HG03039 (cell line): Measurements from ENCODE around the gene AUTS2.
"Not testable (repeated sequence)": the region's sequence is repeated elsewhere in the genome, so short reads cannot be mapped to it uniquely, and the experiment has no call there.

Experiments used
- ATAC-seq: cut with Tn5 transposase; IDR thresholded peaks from one replicate; pipeline ENCODE4 v1.9.1; 2021; ENCODE audit warnings: mild to moderate bottlenecking, moderate library complexity; ENCODE audit not compliant: unreplicated experiment

Gene AUTS2

DNA sequence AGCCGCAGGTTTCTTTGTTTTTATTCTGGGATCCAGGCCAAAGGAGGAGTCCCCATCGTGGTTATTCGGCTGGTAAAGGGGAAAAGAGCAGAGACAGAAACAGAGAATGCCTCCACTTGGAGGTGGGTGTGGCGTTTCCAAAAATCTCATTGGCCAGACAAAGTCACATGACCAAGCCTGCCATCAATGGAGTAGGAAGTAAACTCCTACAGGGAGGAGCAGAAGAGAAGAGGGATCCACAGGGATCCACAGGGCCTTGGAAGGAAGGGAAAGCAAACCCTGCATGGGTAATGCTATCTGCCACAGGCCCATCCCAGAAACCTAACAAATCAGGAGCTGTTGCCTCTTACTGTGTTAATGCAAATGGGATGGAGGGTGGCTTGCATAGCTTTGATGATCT is 1107.9 kb downstream of the AUTS2 start:
- ATAC-seq = no peak

DNA sequence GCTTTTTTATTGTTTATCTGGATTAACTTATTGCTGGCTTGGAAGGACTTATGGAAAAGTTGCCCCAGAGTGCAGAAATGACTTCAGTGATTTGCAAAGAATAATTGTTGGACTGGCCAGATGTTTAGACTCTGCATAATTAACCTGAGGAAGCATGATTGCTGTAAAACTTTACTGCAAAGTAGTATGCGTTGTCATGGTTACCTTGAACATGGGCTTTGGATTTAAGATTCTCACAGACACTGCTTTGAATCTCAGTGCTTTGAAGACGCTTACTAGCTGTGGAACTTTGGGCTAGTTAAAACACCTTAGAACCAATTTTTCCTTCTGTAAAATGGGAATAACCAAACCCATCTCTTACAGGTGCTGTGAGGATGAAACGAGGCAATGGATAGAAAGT is 1108.4 kb downstream of the AUTS2 start:
- no peak for ATAC-seq

DNA sequence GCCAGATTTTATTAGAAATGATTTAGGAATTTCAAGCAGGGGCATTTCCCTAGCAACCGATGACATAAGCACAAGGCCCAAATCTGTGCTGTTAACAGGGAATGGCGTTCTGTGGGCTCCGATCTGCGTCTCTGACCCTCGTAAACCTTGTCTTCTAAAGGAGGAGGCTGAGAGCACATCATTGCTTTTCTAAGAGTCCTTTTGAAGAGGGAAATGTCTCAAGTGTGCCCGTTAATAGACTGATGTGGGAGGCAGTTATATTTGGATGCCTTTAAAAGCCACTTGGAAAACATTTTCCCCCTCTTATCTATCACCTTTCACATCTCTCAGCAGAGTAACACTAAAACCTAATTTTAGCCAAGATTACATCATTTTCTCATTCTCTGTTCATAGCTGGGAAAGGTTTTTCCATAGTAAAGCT is 1109.6 kb downstream of the AUTS2 start:
- ATAC-seq = no peak

DNA sequence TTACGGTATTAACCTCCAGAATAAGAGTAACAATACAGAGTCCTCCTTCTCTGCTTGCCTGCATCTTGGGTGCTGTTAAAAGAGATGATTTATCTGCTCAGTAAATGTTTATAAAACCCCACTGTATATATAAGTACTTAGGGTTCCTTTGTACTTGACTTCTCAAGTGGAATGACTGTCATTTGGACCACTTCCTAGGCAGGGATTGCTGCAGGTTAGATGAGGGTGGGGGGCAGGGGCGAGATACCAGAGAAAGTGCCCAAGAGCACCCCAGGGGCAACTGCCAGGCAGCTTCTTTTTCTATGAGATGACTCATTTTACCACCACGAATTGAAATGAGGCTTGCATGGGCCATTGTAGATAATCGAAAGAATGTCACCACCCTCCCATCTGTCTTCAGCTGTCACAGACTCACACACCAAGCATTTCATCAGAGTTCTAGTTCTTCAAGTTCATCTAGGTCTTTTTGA is 1111.8 kb downstream of the AUTS2 start:
- no peak for ATAC-seq

DNA sequence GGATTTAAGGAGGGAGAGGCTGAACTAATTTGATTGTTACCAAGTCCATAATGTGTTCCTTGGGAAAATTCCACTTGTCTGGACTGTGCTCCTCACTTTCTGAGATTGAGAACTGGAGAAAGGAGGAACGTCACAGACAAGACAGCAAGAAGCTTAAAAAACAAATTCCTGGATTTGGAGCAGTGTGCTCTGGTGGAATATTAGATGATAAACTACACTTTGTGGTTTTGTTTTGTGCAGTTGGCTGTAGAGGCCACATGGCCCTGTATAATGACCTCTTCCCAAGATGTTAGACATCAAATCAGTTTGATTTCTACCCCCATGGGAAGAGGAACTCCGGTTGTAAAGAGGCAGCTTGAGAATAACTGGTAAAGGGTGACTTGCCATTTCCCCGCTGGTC is 1112.4 kb downstream of the AUTS2 start:
- ATAC-seq = no peak

DNA sequence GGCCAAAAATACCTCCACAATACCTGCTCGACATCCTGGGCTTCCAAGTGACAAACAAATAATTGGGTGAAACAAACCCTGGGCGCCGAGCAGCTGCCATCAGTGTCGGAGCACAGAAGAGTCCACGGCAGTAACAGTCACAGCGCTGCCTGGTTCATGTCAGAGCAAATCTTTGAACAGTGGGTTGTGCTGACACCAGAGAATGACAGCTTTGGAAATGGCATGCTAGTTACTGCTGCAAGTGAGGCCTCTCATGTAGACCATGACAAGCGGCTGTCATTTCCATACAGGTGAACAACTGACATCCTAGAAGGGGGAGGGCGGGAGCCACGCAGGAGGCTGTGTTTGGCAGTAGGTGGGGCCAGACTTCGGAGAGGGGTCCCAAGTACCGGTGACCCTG is 1113.2 kb downstream of the AUTS2 start:
- no peak for ATAC-seq

DNA sequence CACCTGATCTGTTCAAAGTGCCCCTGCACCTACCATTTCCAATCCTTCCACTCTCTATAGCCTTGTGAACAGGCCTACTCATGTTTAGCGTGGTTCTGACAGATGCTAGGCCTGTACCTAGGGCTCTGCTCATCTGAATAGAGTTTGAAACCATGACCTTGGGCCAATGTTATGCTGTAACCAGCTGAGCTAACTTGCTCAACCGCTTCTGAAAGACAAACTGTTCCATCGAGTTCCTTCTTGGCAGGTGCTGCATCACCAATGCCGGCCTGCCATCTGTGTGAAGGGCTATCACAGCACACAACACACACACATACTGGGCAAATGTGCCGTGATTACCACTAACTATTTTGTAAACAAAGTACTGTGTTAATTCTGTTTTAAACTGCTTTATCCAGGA is 1114.7 kb downstream of the AUTS2 start:
- ATAC-seq = no peak

DNA sequence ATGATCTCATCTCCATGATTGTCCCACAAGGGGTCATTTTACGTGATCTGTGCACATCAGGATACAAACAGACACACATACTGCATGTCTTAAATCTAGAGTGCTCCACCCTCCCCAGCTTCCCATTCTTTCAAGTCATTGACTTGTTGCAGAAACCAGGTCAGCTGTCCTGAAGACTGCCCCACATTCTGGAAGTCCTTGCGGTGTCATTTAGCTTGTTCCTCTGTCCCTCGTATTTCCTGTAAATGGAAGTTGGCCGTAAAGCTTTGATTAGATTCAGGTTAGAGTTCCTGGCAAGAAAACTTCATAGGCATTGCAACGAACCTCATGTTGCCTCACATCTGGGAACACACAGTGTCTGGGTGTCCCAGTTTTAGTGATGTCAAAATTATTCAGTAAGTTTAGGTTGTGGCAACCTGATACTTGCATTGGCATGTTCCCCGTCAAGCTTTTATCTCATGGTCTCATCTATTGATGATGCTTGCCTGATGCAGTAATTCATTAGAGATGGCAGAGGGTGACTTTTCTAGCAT is 1116.3 kb downstream of the AUTS2 start:
- no peak for ATAC-seq

DNA sequence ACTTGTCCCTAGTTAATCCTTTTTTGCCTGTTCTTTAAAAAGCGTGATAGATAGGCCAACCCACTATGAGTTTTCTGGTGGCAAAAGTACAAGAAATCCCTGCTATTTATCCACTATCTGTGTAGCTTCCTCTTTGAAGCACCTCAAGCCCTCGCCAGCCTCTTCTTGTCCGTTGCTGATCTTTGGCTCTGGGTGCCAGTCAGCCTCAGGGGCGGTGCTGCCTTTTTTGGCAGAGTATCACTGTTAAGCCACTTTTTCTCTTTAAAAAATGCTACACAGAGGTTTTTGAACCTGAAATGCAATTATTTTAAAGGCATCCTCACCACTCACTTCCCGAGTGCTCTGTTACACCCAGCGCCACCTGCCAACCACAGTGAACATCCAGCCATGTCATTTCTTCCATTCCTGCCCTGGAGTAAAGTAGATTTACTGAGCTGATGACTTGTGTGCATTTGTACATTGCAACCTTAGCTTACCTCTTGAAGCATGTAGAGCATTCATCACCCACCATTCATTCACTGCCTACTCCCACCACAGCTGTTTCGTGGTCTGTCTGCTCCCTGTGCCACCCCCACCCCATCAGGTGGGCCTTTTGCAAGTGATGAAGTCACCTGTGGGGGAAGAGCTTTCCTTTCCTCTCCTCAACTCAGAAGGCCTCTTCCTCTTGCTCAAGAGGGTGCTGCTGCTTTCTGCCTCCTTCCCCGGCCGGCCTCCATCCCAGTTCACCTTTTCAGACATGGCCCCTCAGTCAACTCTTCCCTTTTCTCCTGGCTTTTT is 1119.5 kb downstream of the AUTS2 start:
- ATAC-seq = no peak

DNA sequence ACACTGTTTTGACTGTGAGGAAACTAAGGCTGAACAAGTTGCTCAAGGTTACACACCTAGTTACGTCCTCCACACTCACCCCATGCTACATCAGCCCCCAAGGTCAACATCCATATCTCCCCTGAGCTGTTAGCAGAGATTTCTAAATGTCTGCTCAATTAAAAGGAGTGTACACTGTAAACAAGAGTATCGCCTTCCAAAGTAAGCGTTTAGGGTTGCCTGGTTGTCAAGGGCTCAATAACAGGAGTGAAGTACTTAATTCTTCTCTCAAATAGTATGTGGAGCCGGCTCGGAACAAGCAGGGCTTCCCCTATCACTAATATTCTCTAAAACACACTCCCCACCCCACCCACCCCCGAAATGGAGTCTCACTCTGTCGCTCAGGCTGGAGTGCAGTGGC is 1120.8 kb downstream of the AUTS2 start:
- no peak for ATAC-seq

DNA sequence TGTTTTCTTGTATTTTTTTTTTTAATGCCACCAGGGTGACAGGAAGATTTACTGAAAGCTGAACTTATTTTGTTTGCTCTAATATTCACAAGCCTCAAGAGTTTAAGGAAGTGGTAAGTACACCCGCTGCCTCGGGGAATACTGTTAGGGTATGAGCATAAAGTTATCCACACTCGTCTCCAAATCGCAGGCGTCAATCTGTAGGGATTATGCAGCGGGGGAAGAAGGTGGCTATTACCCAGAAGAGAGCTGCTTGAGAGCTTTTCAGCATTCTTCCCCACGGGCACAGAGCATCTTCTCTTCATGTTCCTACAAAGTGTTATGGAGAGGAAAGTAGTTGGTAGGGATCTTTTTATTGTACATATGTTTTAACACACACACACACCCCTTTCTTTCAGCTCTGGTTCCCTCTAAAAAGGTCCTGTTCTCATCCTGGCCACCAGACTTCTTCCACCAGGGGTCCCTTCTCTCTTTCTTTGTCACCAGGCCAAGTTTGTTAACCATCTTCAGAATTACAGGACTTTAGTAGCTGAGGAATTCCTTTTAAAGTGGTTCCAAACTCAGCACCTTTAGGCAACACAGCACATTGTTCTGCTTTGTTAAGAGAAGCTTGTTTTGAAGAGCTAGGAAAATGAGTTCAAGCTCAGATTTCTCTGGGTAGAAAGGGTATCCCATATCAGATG is 1122.1 kb downstream of the AUTS2 start:
- no peak for ATAC-seq

DNA sequence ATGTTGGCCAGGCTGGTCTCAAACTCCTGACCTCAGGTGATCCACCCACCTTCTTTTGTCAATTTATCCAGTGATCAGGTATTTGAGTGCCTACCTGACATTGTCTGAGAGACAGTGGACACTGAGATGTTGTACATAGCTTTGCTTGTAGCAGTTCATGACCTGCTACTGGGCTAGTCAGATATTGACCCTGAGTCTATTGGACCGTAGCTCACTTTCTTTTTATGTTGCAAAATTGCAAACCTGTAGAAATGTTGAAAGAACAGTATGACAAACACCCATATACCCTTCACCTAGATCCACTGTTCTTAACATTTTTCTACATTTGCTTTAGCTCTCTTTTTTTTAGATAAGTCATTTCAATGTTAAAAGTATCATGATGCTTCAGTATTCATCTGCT is 1123.2 kb downstream of the AUTS2 start:
- no peak for ATAC-seq

DNA sequence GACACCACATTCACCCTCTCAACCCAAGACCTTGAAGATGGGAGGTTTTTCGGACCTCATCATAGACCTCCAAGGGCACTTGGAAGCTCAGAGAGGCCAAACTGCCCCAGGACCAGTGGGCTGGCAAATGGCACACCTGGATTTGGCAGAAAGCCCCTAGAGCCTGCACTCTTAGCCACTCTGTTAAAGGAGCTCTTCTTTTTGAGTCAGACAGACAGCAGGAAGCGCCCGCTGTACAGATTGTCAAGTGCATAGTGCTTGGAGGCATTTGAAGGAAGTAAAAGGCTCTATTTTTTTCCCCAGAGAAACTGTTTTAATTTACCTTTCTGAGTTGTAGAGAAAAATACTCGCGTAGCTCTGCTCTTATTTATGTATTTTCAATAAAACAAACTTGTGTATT is 1125.1 kb downstream of the AUTS2 start:
- ATAC-seq = no peak

DNA sequence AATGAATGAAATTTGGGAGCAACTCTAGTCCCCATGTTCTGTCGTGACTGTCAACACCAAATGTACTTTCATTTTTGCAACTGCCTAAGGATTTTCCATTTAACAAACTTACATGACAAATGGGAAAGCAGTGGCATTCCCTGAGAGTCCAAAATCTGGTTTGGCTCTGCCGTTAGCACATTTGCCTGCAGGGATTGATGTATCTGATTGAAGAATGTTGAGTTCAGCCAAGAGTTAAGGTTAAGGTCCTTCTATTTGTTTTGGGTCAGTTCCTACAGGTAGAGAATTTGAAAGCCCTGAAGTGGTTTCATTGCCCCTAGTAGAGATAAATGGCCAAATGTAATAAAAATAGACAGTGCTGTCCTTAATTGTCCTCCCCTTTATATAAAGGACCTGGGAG is 1127.2 kb downstream of the AUTS2 start:
- ATAC-seq = no peak

DNA sequence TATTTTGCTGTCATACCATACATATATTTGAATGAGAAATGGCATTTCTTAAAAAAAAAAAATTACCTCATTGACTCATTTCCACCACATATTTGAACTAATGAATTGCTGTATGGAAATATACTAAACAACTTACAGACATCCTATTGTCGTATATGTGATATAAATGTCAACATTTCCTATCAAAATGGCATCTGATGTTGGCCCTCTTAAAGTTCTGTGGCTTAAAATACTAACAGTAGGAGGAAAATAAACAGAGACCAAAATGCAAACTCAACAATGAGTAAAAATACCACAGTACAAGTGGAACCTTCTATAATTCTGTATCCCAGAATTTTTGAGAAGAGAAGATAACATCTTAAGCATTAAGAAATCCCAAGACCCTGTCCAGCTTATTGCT is 1128.0 kb downstream of the AUTS2 start:
- no peak for ATAC-seq

DNA sequence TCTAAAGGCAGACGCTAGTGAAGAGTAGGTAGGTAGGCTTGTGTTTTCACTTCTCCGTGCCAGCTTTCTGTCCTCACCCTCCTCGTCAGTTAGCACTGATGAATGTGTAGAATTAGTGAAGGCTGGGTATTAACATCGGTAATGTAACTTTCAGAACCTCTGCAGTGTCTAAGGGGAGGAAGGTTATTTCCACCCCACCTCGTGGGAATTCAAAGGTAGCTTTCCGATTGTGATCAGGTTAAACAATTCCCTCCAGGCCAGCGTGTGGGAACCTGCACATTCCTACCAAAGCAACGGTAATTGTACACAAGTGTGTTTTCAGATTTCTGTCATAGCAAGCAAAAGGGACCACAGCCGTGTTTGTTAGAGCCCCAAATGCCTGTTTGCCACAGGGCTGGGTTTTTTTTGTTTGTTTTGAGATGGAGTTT is 1128.7 kb downstream of the AUTS2 start:
- peak; percentile 66 for ATAC-seq

DNA sequence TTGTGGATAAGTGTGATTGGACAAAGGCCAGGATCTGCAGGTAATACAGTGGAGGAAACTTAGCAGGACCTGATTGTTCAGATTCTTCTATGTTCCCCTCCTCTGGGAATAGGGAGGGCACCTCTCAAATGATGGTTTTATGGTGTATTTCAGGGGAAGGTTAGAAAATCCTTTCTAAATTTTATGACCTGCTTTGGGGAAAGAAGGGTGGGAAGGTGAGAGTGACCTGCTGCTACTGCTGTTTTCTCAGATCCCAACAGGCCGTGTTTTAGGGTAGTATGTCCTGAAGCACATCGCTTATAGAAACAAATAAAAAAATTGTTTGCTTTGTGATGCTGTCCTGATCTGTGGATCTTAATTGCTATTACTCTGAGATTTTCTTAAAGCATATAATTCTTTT is 1129.6 kb downstream of the AUTS2 start:
- ATAC-seq = no peak

DNA sequence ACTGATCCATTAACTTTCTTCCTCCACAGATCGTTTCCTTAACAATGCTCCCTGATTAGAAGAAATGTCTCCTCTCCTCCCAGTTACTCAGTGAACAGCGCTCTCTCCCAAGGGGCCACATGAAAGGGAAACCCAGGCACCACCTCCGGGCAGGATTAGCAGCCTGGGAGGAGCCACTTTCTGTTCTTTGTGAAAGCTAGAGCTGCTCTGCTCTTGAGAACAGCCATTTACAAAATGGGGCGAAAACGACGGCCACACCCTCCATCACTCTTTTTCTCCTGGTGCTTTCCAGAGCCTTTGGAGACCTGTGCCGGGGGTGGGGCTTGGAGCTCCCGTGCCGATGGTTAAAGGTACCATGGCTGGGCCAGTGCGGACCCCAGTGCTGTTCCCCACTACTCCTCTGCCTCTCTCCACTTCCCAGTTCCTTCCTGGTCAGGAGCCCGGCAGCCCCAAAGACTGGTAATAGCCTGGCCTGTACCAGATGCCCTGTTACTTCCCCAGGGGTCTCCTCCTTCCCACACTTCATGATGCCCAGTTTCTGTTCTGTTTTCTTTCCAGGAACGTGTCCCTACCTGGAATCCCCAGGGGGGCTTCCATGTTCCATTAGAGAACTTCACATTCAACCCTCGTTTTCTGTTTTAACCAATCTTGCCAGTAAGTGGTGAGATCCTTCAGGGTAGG is 1130.7 kb downstream of the AUTS2 start:
- ATAC-seq = no peak

DNA sequence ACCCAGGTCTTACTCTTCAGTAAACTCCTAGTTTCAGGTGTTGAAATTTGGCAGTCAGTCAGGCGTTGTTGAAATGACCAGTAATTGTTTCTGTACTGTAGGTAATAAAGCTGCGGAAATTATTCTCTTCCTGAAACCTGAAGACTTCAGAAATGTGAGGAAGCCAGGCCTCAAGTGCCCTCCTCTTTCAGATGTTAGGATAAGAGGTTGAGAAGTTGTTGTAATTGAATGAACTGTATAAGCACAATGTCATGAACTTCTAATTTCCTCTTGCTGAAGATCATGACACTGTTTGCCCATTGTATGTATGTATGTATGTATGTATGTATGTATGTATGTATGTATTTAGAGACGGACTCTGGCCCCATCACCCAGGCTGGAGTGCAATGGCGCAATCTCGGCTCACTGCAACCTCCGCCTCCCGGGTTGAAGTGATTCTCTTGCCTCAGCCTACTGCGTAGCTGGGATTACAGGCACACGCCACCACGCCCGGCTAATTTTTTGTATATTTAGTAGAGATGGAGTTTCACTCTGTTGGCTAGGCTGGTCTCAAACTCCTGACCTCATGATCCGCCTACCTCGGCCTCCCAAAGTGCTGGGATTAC is 1131.4 kb downstream of the AUTS2 start:
- ATAC-seq = not testable (repeated sequence)

DNA sequence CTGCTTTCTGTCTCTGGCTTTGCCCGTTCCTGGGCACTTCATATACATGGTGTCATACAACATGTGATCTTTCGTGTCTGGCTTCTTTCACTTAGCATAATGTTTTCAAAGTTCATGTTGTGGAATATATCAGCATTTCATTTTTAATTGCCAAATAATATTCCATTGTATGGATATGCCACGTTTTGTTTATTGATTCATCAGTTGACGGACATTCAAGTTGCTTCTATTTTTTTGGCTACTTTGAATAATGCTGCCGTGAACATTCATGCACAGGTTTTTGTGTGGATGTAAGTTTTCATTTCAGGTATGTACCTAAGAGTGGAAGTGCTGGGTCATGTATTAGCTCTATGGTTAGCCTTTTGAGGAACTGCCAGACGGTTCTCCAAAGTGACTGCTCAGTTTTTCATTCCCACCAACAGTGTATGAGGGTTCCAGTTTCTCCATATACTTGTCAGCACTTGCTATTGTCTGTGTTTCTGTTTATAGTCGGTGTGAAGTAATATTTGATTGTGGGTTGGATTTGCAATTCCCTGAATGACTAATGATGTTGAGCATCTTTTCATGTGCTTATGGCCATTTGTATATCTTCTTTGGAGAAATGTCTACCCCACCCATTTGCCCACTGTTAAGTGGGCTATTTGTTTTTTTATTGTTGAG is 1132.3 kb downstream of the AUTS2 start:
- ATAC-seq = no peak

DNA sequence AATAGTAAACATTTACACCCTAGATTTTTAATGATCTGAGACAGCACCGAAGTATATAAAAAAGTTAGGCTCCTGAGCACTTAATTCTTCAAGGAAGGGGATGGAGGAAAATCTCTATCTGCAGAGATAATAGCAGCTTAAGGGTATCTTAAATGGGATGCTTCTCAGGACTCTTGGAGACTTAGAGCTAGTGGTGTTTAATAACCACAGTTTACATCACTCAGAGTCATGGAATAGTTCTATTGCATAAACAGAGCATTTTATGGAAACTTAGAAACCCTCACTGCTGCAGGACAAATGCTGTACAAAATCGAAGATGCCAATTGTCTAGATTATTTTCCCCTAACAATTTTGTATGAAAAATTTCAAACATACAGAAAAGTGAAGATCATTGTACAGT is 1134.8 kb downstream of the AUTS2 start:
- no peak for ATAC-seq
